ENCODE data around the gene MGST1. TPM values are rescaled to one million over a fixed set of nuclear protein-coding genes. Genes with fewer than 3 reads are reported as not detected.

Gene MGST1, protein sequence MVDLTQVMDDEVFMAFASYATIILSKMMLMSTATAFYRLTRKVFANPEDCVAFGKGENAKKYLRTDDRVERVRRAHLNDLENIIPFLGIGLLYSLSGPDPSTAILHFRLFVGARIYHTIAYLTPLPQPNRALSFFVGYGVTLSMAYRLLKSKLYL
- total RNA-seq: 76.7 and 84.2 TPM in 2 replicates
- polyA plus RNA-seq (2012): 81.2 TPM

- peak; percentile 70 for DNase-seq (ENCODE audit: low read depth)
These were observed at the start of gene MGST1 for GRCh38 chr12:16347391-16348298. Gene MGST1, plus strand, starts transcription at chr12:16347645. Its CDS starts 6,608 bp downstream, at chr12:16354253.

DNA sequence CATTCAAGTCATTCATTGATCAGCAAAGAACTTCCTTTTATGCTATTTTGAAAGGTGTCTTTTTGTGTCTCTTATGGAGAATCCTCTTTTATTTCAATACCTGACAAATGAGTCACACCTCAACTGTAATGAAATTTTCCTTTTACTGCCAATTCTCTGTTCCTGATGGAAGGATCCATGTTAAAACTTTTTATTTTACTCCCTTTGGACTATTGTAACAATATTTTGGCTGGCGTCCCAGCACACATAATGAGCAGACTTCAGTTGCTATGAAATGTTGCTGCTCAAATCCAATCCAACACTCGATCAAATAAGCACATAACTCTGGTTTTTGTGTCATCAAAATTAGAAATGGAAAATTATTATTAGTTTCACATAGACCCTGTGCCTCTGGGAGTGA is 48.0 kb upstream of the MGST1 start:
- DNase-seq (ENCODE audit: low read depth): peak; percentile 10

DNA sequence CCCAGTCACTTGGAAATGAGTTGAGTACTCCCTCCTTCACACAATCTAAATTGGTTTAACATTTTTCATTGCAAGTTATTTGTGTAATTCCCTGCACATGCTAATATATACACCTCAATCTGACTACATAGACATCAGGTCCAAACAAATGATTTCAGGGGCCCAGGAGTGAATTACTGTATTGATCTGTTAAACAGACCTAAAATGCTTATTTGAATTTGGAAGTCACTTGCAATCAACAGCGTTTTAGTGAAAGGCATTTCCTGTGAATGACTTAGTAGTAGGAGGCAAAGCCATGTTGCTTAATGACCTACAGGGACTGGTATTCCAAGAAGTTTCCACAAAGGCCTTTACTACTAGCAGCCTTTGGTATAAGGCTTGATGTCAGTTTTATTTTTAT is 47.3 kb upstream of the MGST1 start:
- peak; percentile 31 for DNase-seq (ENCODE audit: low read depth)

GRCh38 chr12:16300736-16301135 is 46.7 kb upstream of the MGST1 start:
- no peak for DNase-seq (ENCODE audit: low read depth)

DNA sequence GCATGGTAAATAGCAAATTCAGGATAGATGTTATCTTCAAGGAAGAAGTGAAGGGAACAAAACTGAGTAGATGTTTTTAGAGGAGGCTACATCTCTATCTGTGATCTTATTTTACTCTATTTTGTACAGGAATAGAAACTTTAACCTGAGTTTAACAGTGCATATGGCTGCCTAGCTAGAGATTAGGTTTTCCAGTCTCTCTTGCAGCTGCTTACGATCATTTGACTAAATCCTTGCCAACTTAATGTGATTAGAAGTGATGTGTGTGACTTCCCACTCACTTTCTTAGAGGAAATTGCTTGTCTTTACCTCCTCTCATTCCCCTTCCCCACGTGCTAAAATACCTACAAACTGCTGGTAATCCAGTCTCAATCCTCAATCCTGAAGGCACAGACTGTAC is 43.5 kb upstream of the MGST1 start:
- DNase-seq (ENCODE audit: low read depth): no peak

DNA sequence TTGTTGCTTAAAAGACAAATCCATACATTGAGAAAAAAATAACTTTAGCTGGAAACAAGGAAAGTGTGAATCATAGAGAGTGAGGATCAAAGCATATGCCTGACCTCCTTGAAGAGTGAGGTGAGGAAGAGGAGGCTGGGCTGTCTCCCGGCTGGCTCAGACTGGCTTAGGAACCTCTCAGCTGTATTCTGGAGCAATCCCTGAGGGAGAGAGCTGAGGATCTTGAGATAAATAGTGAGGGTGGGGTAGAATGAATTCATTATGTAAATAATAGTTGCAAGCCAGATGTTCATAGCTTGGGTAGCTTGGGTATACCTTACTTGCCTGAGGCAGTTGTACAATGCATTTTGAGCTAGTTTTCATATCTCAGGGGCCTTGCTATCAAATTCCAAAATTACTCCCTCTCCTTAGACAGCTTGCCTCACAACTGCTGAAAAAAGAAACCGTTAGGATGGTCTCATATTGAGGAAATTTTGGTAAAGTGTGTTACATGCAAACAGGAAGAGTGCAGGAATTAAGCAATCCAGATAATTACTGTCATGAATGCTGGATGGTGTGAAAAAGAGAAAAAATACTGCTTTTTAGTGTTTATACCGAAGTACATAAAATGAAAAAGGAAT is 39.5 kb upstream of the MGST1 start:
- DNase-seq (ENCODE audit: low read depth): no peak

DNA sequence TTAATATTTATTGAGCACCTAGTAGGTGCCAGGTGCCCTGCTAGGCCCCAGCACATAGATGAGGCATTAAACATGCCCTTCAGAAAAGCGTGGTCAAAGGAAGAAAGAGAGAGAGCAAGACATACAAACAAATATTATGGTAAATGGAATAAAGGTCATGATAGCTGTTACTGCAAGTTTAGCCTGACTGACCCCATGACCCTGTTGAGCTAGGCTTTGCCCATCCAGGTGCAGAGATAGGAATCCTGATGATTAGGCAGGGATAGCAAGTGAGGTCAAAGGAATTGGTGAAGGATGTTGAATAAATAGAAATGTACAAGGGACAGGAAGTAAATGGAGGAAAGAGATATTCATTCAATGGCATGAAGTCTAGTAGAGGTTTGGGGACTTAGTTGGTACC is 36.5 kb upstream of the MGST1 start:
- DNase-seq (ENCODE audit: low read depth): no peak

DNA sequence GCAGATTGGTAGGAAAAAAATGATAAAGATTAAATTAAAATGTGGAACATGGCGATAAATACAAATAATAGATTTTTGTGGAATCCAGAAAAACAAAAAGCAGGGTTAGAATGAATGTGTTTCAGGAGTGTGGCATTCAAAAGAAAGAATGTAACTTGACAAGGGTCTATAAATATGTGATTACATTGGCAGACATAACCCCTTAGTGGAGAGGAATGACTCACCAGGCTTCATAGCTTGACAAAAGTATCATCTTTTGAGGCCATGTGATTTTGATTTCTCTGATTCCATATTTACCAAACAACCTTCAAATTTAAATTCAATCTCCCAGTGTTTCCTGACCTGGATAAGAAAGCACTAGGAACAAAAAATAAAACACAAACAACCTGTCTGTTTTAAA is 24.4 kb upstream of the MGST1 start:
- DNase-seq (ENCODE audit: low read depth): peak; percentile 65

DNA sequence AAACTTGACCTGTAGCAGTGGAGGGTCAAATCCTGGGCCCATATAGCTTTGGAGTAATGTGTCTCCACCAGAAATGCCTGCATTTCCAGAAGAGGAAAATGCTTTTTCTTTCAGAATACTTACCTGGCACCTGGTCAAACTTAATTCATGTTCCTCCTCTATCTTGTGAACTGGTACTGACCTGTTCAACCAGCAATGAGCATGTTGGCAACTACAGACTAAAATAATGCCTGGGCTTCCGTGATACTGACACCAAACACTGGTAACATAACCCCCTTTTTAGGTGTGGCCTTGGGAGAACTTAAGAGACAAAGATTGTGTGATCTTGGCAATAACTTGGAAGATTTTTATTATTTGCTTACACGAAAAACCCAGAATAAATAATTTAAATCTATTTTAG is 23.8 kb upstream of the MGST1 start:
- no peak for DNase-seq (ENCODE audit: low read depth)

DNA sequence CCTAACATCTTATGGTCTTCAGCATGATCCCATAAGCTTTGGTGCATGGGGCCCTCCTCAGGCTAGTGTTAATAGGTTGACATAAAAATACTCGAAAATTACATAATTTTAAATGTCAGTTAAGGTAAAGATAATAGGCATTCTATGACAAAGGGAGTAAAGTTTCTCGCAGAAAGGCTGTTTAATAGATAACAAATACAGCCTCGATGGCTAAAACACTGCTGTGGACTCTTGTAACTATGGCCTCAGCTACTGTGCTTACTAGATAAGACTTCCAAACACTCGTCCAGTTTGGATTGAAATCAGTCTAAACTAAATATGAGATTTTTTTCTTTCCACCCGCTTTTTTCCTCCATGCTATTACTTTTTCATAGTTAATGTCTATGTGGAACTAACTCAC is 23.2 kb upstream of the MGST1 start:
- DNase-seq (ENCODE audit: low read depth): no peak

DNA sequence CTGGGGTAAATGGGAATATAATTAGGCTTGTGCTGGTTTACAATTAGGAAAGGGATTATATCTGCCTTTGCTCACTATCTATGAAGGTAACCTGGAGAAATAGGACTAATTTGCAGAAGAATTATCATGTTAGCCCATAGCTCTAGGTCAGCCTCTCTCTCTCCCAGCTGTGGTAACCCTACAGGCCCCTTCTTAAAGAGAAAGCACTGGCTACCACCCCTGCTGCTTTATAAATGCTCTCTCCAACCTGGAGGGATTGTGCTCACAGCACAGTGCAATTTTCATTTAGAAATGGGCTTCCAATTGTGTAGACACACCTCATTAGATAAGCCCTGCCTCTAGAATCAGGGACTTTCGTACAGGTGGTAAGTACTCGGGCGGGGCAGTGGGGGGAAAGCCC is 22.7 kb upstream of the MGST1 start:
- DNase-seq (ENCODE audit: low read depth): no peak

DNA sequence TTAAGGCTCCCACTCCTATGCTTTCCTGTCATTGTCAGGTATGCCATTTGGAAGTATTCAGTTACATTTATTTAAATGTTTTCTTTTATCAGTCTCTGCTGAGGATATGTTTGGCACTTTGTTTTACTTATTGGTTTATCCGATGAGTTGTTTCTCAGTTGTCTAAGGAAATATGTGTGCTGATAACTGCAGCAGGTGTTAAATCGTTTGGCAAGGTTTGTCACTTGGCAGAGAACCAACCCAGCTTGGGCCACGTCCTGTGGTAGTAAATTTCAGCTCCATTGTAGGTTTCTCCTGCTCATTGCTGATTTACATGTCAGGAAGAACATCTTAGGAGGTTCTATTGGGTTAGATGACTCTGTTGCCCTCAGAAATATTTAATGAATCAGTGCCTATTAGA is 22.0 kb upstream of the MGST1 start:
- peak; percentile 66 for DNase-seq (ENCODE audit: low read depth)

DNA sequence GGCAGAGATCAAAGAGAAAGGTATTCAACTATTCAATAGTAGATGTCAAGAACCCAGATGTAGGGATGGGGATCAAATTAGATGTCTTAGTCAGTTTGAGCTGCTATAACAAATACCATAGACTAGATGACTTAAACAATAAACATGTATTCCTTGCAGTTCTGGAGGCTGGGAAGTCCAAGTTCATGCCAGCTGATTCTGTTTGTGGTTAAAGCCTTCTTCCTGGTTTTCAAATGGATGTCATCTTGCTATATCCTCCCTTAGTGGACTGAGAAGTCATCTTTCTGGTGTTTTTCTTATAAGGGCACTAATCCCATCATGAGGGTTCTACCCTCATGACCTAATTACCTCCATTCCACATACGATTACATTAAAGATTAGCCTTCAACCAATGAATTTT is 19.5 kb upstream of the MGST1 start:
- DNase-seq (ENCODE audit: low read depth): no peak

GRCh38 chr12:16329594-16329993 is 17.9 kb upstream of the MGST1 start:
- no peak for DNase-seq (ENCODE audit: low read depth)

- no peak for DNase-seq (ENCODE audit: low read depth)
These were observed 16.9 kb upstream of the MGST1 start for GRCh38 chr12:16330560-16330959.

DNA sequence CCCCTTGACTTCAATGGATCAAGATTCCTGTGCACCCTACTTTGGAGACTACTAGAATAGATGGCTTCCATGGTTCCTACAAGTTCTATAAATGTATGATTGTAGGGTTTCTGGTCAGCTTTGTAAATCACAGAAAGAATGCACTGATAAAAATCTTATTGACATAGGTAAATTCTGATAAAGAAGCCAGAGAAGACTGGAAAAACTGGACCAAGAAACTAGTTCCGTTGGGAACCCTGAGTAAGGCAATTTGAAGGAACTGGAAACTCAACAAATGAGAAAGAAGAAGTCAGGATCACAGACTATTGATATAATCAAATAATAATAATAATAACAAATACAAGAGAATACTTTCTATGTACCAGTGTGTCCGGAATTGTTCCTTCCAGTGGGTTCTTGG is 15.4 kb upstream of the MGST1 start:
- no peak for DNase-seq (ENCODE audit: low read depth)

GRCh38 chr12:16335838-16336237 is 11.6 kb upstream of the MGST1 start:
- no peak for DNase-seq (ENCODE audit: low read depth)

GRCh38 chr12:16344269-16344668 is 3.2 kb upstream of the MGST1 start:
- peak; percentile 29 for DNase-seq (ENCODE audit: low read depth)

GRCh38 chr12:16345105-16345504 is 2.3 kb upstream of the MGST1 start:
- no peak for DNase-seq (ENCODE audit: low read depth)

DNA sequence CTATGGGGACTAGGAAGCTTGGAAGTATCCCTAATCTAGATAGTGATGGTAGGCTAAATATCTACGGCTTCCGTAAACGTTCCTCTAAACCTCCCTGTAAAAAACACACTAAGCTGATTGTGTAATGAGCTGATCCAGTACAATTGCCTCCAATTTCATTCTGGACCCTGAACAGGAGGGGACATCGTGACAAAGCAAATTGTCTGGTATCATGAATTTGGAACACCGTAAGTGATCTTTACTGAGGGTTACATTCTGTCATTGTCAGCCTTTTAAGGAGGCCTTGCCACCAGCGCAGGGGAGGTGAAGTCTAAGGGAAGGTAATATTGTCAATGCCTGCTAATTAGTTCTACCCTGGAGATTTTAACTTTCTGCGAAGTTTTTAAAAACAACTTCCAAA is 487 bp upstream of the MGST1 start:
- DNase-seq (ENCODE audit: low read depth): no peak

DNA sequence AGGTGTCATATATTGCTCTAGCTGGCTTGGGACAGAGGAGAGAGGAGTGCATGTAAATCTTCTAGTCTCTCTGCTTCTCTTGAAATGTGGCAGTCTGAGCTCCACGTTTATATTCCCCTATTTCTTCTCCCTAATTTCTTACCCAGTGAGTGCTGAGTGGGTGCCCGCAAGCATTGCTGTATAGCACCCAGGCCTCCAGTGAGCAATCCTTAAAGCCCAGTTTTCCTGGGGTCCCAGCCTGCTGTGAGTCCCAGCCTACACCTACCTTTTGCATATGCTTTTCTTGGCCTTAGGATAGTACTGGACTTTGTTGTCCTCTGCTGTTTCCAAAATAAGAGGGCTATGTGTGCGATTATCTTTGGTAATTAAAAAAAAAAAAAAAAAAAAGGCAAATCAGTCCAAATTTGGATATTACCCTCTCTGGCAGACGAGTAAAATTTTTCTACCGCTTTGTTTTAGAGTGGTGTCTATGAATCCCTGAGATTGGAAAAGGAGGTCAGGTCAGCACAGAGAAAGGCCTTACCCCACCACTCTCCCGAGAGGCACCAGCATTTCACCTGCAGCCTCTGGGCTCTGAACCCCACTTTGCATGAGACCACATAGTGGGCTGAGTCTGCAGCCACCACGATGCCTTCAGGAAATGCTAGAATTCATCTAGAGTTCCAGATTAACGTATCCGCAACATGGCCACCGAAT is 1.1 kb downstream of the MGST1 start:
- peak; percentile 14 for DNase-seq (ENCODE audit: low read depth)

DNA sequence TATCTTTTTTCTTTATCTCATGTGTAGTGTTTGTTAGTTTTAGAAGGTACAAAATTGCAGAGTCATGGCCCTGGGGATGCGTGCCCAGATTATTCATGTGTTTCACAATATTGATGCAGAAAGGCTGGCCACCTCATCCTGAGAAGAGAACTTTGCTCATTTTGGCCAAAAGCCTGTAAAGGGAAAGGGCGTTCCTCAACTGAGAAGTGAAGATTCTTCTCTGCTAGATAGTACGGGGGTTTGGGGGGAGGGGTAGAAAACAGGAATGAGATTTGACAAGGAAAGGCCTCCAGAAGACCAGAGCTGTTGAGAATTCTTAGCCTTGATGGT is 1.7 kb downstream of the MGST1 start:
- DNase-seq (ENCODE audit: low read depth): peak; percentile 63

All from myocyte (in vitro differentiated cells).